Thoracic aorta (tissue), 2 donors: ENCODE results near the gene SPECC1. TPM values are rescaled to one million over a fixed set of nuclear protein-coding genes. Genes with fewer than 3 reads are reported as not detected.
"Not testable (repeated sequence)": the region's sequence is repeated elsewhere in the genome, so short reads cannot be mapped to it uniquely, and the experiment has no call there.

Experiments used
- ATAC-seq: fragments of 150-250 bp; one replicate; pipeline ENCODE4 v1.8.0; 2017; ENCODE audit warnings: low read depth; ENCODE audit not compliant: insufficient number of reproducible peaks, low FRiP score
- DNase-seq: peaks from one replicate; pipeline ENCODE4 v3.0.0-alpha.2; 2020; ENCODE audit warnings: low spot score
- H3K27ac ChIP-seq, 2 donors: fragments of 200-600 bp; sonication (generic); 1 replicate in 1 of 2; 2 replicates in 1 of 2; pipeline ENCODE4 v1.5.1; 2016; ENCODE audit warnings: mild to moderate bottlenecking in 2 of 2, moderate library complexity in 2 of 2
- H3K27me3 ChIP-seq: fragments of 200-600 bp; sonication (generic); replicated peaks from 2 replicates; pipeline ENCODE4 v1.6.0; 2016; ENCODE audit warnings: mild to moderate bottlenecking; ENCODE audit not compliant: insufficient read depth
- H3K36me3 ChIP-seq: fragments of 200-600 bp; sonication (generic); one replicate; pipeline ENCODE4 v1.5.1; 2016
- H3K4me1 ChIP-seq, 2 donors: fragments of 200-600 bp; sonication (generic); 1 replicate in 1 of 2; 2 replicates in 1 of 2; pipeline versions ENCODE4 v1.5.1 to v1.6.0; 2016; ENCODE audit warnings: low read depth in 2 of 2, mild to moderate bottlenecking in 1 of 2; ENCODE audit not compliant: control insufficient read depth in 1 of 2
- H3K4me3 ChIP-seq: fragments of 200-600 bp; sonication (generic); 2 replicates; pipeline ENCODE4 v1.5.1; 2016; ENCODE audit warnings: mild to moderate bottlenecking
- H3K9me3 ChIP-seq: fragments of 200-600 bp; sonication (generic); 2 replicates; pipeline ENCODE4 v1.5.1; 2016
- total RNA-seq, 2 donors: library from RNA; depleted of rRNA; stranded (reverse); fragments of >200 nt; gene quantifications; one replicate each; pipeline versions ENCODE4 v1.1.0 to v1.2.3, GENCODE V29; 2016
- TF ChIP-seq, protein P1 (sequence below): fragments of 200-600 bp; sonication (generic); IDR thresholded peaks from one replicate; pipeline ENCODE4 v1.5.1; 2019; ENCODE audit warnings: antibody characterized with exemption

The SPECC1 gene
- total RNA-seq, 2 donors from 2014 or later = 89.8 to 91.9 TPM

DNA sequence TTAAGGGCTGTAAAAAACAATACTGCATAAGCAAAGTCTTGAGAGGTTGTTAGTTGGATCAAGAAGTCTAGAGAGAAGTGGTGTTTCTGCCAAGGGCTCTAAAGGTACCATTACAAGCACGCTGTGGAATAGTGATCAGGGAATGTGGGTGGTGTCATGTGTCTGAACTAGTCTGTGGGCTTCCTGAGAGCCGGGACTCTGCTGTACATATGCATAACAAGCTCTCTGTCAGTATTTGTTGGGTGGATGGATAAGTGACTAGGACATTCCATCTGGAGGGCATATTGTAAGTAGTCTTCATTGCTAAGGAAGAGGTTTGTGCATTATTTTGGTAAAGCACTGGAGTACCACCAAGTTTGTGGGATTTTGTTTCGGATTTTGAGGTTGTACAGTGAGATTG, 248.6 kb downstream of the SPECC1 start:
- Histone ChIP-seq H3K4me1 (peaks cover 3 to 7% of the 10 kb centered on the region in 2 donors), H3K4me3 (no peak overlapping the region), H3K9me3 (no peaks in the 10 kb centered on the region), H3K36me3 (peaks cover 7% of the 10 kb centered on the region), H3K27me3 (no peaks in the 10 kb centered on the region), H3K27ac (no peak overlapping the region)
- no peak for DNase-seq
- TF ChIP-seq, protein P1, sequence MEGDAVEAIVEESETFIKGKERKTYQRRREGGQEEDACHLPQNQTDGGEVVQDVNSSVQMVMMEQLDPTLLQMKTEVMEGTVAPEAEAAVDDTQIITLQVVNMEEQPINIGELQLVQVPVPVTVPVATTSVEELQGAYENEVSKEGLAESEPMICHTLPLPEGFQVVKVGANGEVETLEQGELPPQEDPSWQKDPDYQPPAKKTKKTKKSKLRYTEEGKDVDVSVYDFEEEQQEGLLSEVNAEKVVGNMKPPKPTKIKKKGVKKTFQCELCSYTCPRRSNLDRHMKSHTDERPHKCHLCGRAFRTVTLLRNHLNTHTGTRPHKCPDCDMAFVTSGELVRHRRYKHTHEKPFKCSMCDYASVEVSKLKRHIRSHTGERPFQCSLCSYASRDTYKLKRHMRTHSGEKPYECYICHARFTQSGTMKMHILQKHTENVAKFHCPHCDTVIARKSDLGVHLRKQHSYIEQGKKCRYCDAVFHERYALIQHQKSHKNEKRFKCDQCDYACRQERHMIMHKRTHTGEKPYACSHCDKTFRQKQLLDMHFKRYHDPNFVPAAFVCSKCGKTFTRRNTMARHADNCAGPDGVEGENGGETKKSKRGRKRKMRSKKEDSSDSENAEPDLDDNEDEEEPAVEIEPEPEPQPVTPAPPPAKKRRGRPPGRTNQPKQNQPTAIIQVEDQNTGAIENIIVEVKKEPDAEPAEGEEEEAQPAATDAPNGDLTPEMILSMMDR = no peak
- no peak for ATAC-seq

DNA sequence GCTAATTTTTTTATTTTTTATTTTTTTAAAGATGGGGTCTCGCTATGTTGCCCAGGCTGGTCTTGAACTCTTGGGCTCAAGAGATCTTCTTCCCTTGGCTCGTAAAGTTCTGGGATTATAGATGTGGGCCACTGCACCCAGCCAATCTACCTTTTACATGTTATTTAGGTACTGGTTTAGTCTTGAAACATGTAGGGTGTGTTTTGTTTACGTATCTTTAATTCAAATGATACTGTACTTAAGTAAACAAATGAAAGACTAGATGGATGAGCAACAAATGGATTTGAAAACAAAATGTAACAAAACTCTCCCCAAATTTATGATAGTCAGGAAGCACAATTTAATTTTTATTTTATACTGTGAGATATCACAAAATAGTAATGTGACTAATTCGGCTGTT, 250.5 kb downstream of the SPECC1 start:
- no peak overlapping the region for H3K27ac ChIP-seq
- TF ChIP-seq, protein P1 = no peak
- peaks cover 8 to 24% of the 10 kb centered on the region in 2 donors for H3K4me1 ChIP-seq
- H3K36me3 ChIP-seq = peaks cover 7% of the 10 kb centered on the region
- ATAC-seq (no peak), DNase-seq (no peak)
- no peak overlapping the region for H3K4me3 ChIP-seq
- H3K27me3 ChIP-seq = no peaks in the 10 kb centered on the region
- no peaks in the 10 kb centered on the region for H3K9me3 ChIP-seq

DNA sequence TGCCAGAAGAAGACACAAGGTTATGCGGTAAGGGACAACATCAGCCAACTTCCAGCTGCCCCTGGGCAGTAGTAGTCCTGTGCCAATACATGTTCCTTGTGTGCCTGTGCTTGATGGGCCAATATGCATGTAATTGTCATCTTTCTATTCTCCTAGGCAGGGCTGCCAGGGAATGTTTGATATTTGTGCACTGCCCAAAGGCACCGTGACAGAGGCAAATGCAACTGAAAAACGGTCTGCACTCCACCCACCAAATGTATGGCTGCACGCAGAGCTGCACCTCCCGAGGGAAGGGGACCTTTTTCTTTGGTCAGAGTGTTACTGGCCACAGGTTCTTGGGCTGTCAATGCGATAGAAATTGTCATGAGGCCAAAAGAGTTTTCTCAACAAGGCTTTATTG, 251.1 kb downstream of the SPECC1 start:
- Histone ChIP-seq H3K27me3 (no peaks in the 10 kb centered on the region), H3K4me3 (no peak overlapping the region), H3K36me3 (peaks cover 7% of the 10 kb centered on the region), H3K9me3 (no peaks in the 10 kb centered on the region), H3K4me1 (peaks cover 10 to 30% of the 10 kb centered on the region in 2 donors), H3K27ac (peak overlapping the region in 1 of 2 donors; percentile 17)
- DNase-seq (no peak), ATAC-seq (no peak)
- TF ChIP-seq, protein P1 = no peak

DNA sequence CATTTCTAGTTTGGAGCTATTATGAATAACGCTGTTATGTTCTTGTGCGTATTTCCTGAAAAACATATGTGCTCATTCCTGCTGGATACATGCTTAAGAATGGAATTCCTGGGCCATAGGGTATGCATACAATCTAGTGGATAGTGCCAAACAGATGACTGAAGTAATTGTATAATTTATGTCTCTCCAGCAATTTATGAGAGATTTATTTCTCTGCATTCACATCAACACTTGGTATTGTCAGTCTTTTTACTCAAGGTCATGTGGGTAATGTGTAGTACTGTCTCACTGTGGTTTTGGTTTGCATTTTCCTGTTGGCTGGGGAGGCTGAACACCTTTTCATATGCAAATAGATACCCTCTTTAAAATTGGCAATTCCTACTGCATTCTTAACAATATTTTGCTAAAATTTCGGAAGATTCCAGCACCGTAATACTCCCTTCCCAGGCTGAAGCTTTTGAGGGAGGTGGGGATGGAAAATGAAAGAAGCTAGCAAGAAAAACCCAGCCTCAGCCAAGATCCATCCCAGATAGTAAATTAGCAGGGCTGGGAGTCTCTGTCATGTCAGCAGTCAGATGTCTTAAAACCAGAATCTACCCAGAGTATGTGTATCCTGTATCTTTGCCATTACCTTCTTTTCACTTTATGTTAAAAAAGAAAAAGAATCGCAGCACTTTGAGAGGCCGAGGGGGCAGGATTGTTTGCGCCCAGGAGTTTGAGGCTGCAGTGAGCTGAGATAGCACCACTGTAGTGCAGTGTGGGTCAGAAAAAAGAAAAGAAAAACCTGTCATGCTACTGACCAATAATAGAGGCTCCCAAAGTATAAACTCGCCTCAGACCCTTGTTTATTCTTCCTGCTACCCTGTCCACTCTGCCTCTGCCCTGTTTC, 253.3 kb downstream of the SPECC1 start:
- TF ChIP-seq, protein P1 = no peak
- no peak for ATAC-seq
- peaks cover 13 to 52% of the 10 kb centered on the region in 2 donors for H3K4me1 ChIP-seq
- H3K4me3 ChIP-seq = no peak overlapping the region
- H3K27me3 ChIP-seq = no peaks in the 10 kb centered on the region
- peaks cover 5% of the 10 kb centered on the region for H3K36me3 ChIP-seq
- H3K27ac ChIP-seq = peak overlapping the region; percentile 90 to 91
- H3K9me3 ChIP-seq = no peaks in the 10 kb centered on the region
- no peak for DNase-seq

DNA sequence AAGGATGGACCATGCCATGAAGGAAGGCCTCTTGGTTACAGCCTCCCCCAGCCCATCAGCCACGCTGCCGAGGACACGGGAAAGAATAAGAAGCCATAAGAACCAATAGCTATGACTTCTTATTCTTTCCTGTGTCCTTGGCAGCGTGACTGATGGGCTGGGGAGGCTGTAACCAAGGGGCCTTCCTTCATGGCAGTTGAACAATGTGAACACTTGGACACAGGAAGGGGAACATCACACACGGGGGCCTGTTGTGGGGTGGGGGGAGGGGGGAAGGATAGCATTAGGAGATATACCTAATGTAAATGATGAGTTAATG, 253.9 kb downstream of the SPECC1 start:
- not testable (repeated sequence) for H3K9me3 ChIP-seq, H3K4me3 ChIP-seq, ATAC-seq, H3K27me3 ChIP-seq, DNase-seq, H3K36me3 ChIP-seq
- Histone ChIP-seq H3K27ac (peak overlapping the region; percentile 90 to 91), H3K4me1 (peaks cover 17 to 58% of the 10 kb centered on the region in 2 donors)
